ENCODE results near the gene LRRC32. TPM values are rescaled to one million over a fixed set of nuclear protein-coding genes. Genes with fewer than 3 reads are reported as not detected.
"Not testable (repeated sequence)": the region's sequence is repeated elsewhere in the genome, so short reads cannot be mapped to it uniquely, and the experiment has no call there.

Gene LRRC32
- total RNA-seq, 1 experiment from 2014 or later: 0.15 TPM

- no peak overlapping the region for H3K4me3 ChIP-seq (ENCODE audit: low read depth in 2 of 2, low read length in 2 of 2)
- no peak for DNase-seq (ENCODE audit: low read depth, low spot score)
- H3K4me1 ChIP-seq (ENCODE audit: control insufficient read depth, insufficient read depth, low read length): peaks cover 2% of the 10 kb centered on the region; the same call in 1 of the 2 replicates
- no peaks in the 10 kb centered on the region for H3K27me3 ChIP-seq (ENCODE audit: control insufficient read depth, insufficient read depth, low read length)
- no peaks in the 10 kb centered on the region for H3K9me3 ChIP-seq (ENCODE audit: control insufficient read depth, insufficient read depth, low read depth, low read length)
- no peaks in the 10 kb centered on the region for H3K36me3 ChIP-seq (ENCODE audit: control insufficient read depth, insufficient read depth, low read length)
- ChIA-PET CTCF (no interaction called here), POLR2A (no interaction called here)
- in situ Hi-C loops (cut with HindIII; ENCODE audit: low pct_unique_long_range_greater_than_20kb, low sequenced_read_pairs) (no loop called here), intact Hi-C loops (cut with micrococcal nuclease; ENCODE audit: unreplicated experiment) (no loop called here)
- no peak overlapping the region for H3K27ac ChIP-seq (ENCODE audit: low read length)
- no TSS peak for BruUV-seq (replicated peaks)
- no peak for TF ChIP-seq POLR2AphosphoS5 (IDR thresholded peaks at IDR 0.05; ENCODE audit: low read depth, low read length)
- no peak for TF ChIP-seq CTCF (IDR thresholded peaks at IDR 0.05)
- TF ChIP-seq SIN3A (IDR thresholded peaks at IDR 0.05; ENCODE audit: borderline replicate concordance, insufficient read depth, low read depth, low read length): no peak
- TF ChIP-seq TCF7L2 (IDR thresholded peaks at IDR 0.05; ENCODE audit: low read depth, low read length): no peak
- TF ChIP-seq REST (IDR thresholded peaks at IDR 0.05; ENCODE audit: insufficient read depth in 1 of 2, low read depth in 2 of 2, low read length in 1 of 2): no peak
- no peak for ATAC-seq
Measured at GRCh38 chr11:76621466-76621865, 49.1 kb downstream of the LRRC32 start.

GRCh38 chr11:76620489-76620888 is 50.1 kb downstream of the LRRC32 start:
- ChIA-PET CTCF (no interaction called here), POLR2A (no interaction called here)
- TF ChIP-seq POLR2AphosphoS5 (IDR thresholded peaks at IDR 0.05; ENCODE audit: low read depth, low read length): no peak
- no peak for TF ChIP-seq SIN3A (IDR thresholded peaks at IDR 0.05; ENCODE audit: borderline replicate concordance, insufficient read depth, low read depth, low read length)
- TF ChIP-seq TCF7L2 (IDR thresholded peaks at IDR 0.05; ENCODE audit: low read depth, low read length): no peak
- TF ChIP-seq CTCF (IDR thresholded peaks at IDR 0.05): no peak
- TF ChIP-seq REST (IDR thresholded peaks at IDR 0.05; ENCODE audit: insufficient read depth in 1 of 2, low read depth in 2 of 2, low read length in 1 of 2): no peak
- DNase-seq (ENCODE audit: low read depth, low spot score) (peak; percentile 8), ATAC-seq (no peak)
- H3K27me3 ChIP-seq (ENCODE audit: control insufficient read depth, insufficient read depth, low read length): no peaks in the 10 kb centered on the region
- in situ Hi-C loops (cut with HindIII; ENCODE audit: low pct_unique_long_range_greater_than_20kb, low sequenced_read_pairs): no loop called here
- no peaks in the 10 kb centered on the region for H3K9me3 ChIP-seq (ENCODE audit: control insufficient read depth, insufficient read depth, low read depth, low read length)
- no peaks in the 10 kb centered on the region for H3K36me3 ChIP-seq (ENCODE audit: control insufficient read depth, insufficient read depth, low read length)
- H3K4me3 ChIP-seq (ENCODE audit: low read depth in 2 of 2, low read length in 2 of 2): no peak overlapping the region
- no peak overlapping the region for H3K27ac ChIP-seq (ENCODE audit: low read length)
- intact Hi-C loops (cut with micrococcal nuclease; ENCODE audit: unreplicated experiment): no loop called here
- BruUV-seq (replicated peaks): no TSS peak
- H3K4me1 ChIP-seq (ENCODE audit: control insufficient read depth, insufficient read depth, low read length): peaks cover 4% of the 10 kb centered on the region; the same call in 1 of the 2 replicates

- ATAC-seq; H3K4me3 ChIP-seq (ENCODE audit: low read depth in 2 of 2, low read length in 2 of 2); H3K36me3 ChIP-seq (ENCODE audit: control insufficient read depth, insufficient read depth, low read length); H3K27ac ChIP-seq (ENCODE audit: low read length); intact Hi-C loops (cut with micrococcal nuclease; ENCODE audit: unreplicated experiment); CTCF ChIA-PET; H3K27me3 ChIP-seq (ENCODE audit: control insufficient read depth, insufficient read depth, low read length); DNase-seq (ENCODE audit: low read depth, low spot score); POLR2A ChIA-PET; in situ Hi-C loops (cut with HindIII; ENCODE audit: low pct_unique_long_range_greater_than_20kb, low sequenced_read_pairs); H3K4me1 ChIP-seq (ENCODE audit: control insufficient read depth, insufficient read depth, low read length); H3K9me3 ChIP-seq (ENCODE audit: control insufficient read depth, insufficient read depth, low read depth, low read length); BruUV-seq (replicated peaks): not testable (repeated sequence)
Measured at GRCh38 chr11:76619801-76620200, 50.7 kb downstream of the LRRC32 start.

Measured in Panc1 (cell line).